ENCODE measurements around the gene SLC25A4. TPM values are rescaled to one million over a fixed set of nuclear protein-coding genes. Genes with fewer than 3 reads are reported as not detected.

SLC25A4 gene
- total and polyA plus RNA-seq, 2 of the 4 experiments (the other 2 are of a cell fraction) = 16.0 to 21.6 TPM

- ChIA-PET POLR2A (ENCODE audit: unreplicated experiment) (no interaction called here), CTCF (interaction anchor here (1.4 kb wide), 1 partner anchor 19 kb away, joined by 3 read pairs; no protein-coding TSS in a partner anchor)
- H4K5ac ChIP-seq (ENCODE audit: low read depth, low read length) = no peak overlapping the region
- no peaks in the 10 kb centered on the region for H3K9me3 ChIP-seq (ENCODE audit: control insufficient read depth, insufficient read depth, low read length)
- H3K4me1 ChIP-seq (ENCODE audit: control insufficient read depth, insufficient read depth, low read length) = peaks cover 3% of the 10 kb centered on the region; the same call in 1 of the 2 replicates
- H2BK15ac ChIP-seq (ENCODE audit: low read depth, low read length) = no peak overlapping the region
- no peak overlapping the region for H2BK5ac ChIP-seq (ENCODE audit: low read depth, low read length, poor library complexity, severe bottlenecking)
- H4K91ac ChIP-seq (ENCODE audit: insufficient read depth, low read depth, low read length) = no peak overlapping the region
- no peaks in the 10 kb centered on the region for H3K79me1 ChIP-seq (ENCODE audit: low read depth in 1 of 2, low read length in 2 of 2)
- H4K20me1 ChIP-seq (ENCODE audit: insufficient read depth, low read length) = no peaks in the 10 kb centered on the region
- H2AFZ ChIP-seq (replicated peaks; ENCODE audit: low read length, poor library complexity) = peak overlapping the region; percentile 80
- TF ChIP-seq RFX5 (IDR thresholded peaks at IDR 0.05; ENCODE audit: low read depth, low read length) = no peak
- no peak for TF ChIP-seq POLR2A (IDR thresholded peaks at IDR 0.05; ENCODE audit: low read depth, low read length)
- no peak for TF ChIP-seq MAZ (IDR thresholded peaks at IDR 0.05; ENCODE audit: borderline replicate concordance, low read depth, low read length)
- no peak for TF ChIP-seq ELK1 (IDR thresholded peaks at IDR 0.05; ENCODE audit: borderline replicate concordance, low read depth, low read length)
- TF ChIP-seq USF2 (IDR thresholded peaks at IDR 0.05; ENCODE audit: low read depth, low read length) = no peak
- no peak for TF ChIP-seq MXI1 (IDR thresholded peaks at IDR 0.05; ENCODE audit: borderline replicate concordance, low read depth, low read length)
- no peak for TF ChIP-seq RAD21 (IDR thresholded peaks at IDR 0.05; ENCODE audit: low read length)
- TF ChIP-seq CTCF (conservative IDR thresholded peaks at IDR 0.05; ENCODE audit: low read depth, low read length) = no peak
- no peak for TF ChIP-seq RCOR1 (IDR thresholded peaks at IDR 0.05; ENCODE audit: insufficient replicate concordance, low read length)
- TF ChIP-seq BHLHE40 (IDR thresholded peaks at IDR 0.05; ENCODE audit: low read depth, low read length) = no peak
- TF ChIP-seq MAFK (IDR thresholded peaks at IDR 0.05; ENCODE audit: low read depth, low read length) = no peak
- TF ChIP-seq CHD1 (IDR thresholded peaks at IDR 0.05; ENCODE audit: low read depth, low read length) = no peak
- no peak for TF ChIP-seq CEBPB (IDR thresholded peaks at IDR 0.05; ENCODE audit: low read depth, low read length)
- TF ChIP-seq SMC3 (IDR thresholded peaks at IDR 0.05; ENCODE audit: low read depth, low read length) = no peak
- no peak for TF ChIP-seq NFE2L2 (IDR thresholded peaks at IDR 0.05; ENCODE audit: low read depth, low read length)
- TF ChIP-seq FOS (IDR thresholded peaks at IDR 0.05; ENCODE audit: low read depth, low read length) = no peak
- in situ Hi-C loops (cut with MboI; ENCODE audit: low sequenced_read_pairs) = no loop called here
- no peak overlapping the region for H3K18ac ChIP-seq (ENCODE audit: low read depth, low read length)
- no peak overlapping the region for H3K4me3 ChIP-seq (ENCODE audit: insufficient read depth, low read depth, low read length)
- peaks cover 7% of the 10 kb centered on the region for H3K9me1 ChIP-seq (ENCODE audit: insufficient read depth, low read length)
- intact Hi-C loops (cut with micrococcal nuclease) = no loop called here
- dilution Hi-C loops (cut with HindIII; ENCODE audit: low sequenced_read_pairs, unreplicated experiment) = no loop called here
- no peak overlapping the region for H2AK5ac ChIP-seq (ENCODE audit: low read depth, low read length)
- no peak overlapping the region for H2BK20ac ChIP-seq (ENCODE audit: low read depth, low read length)
- ATAC-seq (ENCODE audit: low read depth) (peak; percentile 72), DNase-seq (peak; percentile 94)
- H3K56ac ChIP-seq (ENCODE audit: extremely low read depth, insufficient read depth, low read length) = no peak overlapping the region
- no peaks in the 10 kb centered on the region for H3K27me3 ChIP-seq (ENCODE audit: control insufficient read depth, insufficient read depth, low read length)
- H3K36me3 ChIP-seq (ENCODE audit: control insufficient read depth, insufficient read depth, low read length) = no peaks in the 10 kb centered on the region
- no peak overlapping the region for H3K9ac ChIP-seq (ENCODE audit: low read depth, low read length)
- no peak overlapping the region for H3K4ac ChIP-seq (ENCODE audit: low read depth, low read length)
- H4K8ac ChIP-seq (ENCODE audit: low read depth in 2 of 2, low read length in 2 of 2) = no peak overlapping the region
- no peak overlapping the region for H2AK9ac ChIP-seq (replicated peaks; ENCODE audit: low read depth, low read length, poor library complexity)
- no peak overlapping the region for H3K14ac ChIP-seq (replicated peaks; ENCODE audit: low read depth, low read length)
- no peak overlapping the region for H3K23ac ChIP-seq (ENCODE audit: low read depth, low read length)
- no peak overlapping the region; the same call in 1 of the 2 replicates for H3K4me2 ChIP-seq (ENCODE audit: low read depth, low read length)
- BruUV-seq (replicated peaks) = no TSS peak
- no peak overlapping the region for H2BK120ac ChIP-seq (ENCODE audit: low read depth, low read length)
- H3K27ac ChIP-seq (ENCODE audit: insufficient read depth, low read length) = no peak overlapping the region
- whole genome bisulfite sequencing, 2 experiments (ENCODE audit: extremely low coverage in 2 of 2, insufficient read length in 1 of 2) = no CpG with 5 or more reads among the region's 9 CpGs
Measured at GRCh38 chr4:185115827-185116232, 27.2 kb upstream of the SLC25A4 start.

Measured in IMR-90 (cell line).